OCI-LY3 (cell line): ENCODE data around the gene RFX2.

Experiments used
- H2AFZ ChIP-seq: fragments of 200-600, 300-600 bp; shearing (Covaris generic); 2 replicates; pipeline ENCODE4 v1.6.0; 2014; ENCODE audit warnings: antibody characterized with exemption, low read depth, low read length
- H3K27ac ChIP-seq: fragments of 200-600, 300-600 bp; sonication (generic); 2 replicates; pipeline ENCODE4 v1.5.1; 2014; ENCODE audit warnings: mild to moderate bottlenecking, low read length, moderate library complexity, mixed read lengths
- H3K27me3 ChIP-seq: fragments of 200-600, 300-600 bp; sonication (generic); 2 replicates; pipeline ENCODE4 v1.6.1; 2014; ENCODE audit warnings: low read depth, low read length, mixed read lengths
- H3K36me3 ChIP-seq: fragments of 200-600, 300-600 bp; sonication (generic); replicated peaks from 2 replicates; pipeline ENCODE3; 2014; ENCODE audit warnings: low read depth, low read length, mixed read lengths
- H3K4me1 ChIP-seq: fragments of 300-600, 200-600 bp; sonication (generic); 2 replicates; pipeline ENCODE4 v1.6.1; 2014; ENCODE audit warnings: low read length, mixed read lengths
- H3K4me2 ChIP-seq: fragments of 200-600, 300-600 bp; sonication (generic); 2 replicates; pipeline ENCODE4 v1.6.1; 2014; ENCODE audit warnings: low read length, mixed read lengths
- H3K4me3 ChIP-seq: fragments of 300-600, 200-600 bp; sonication (generic); 2 replicates; pipeline ENCODE4 v1.5.1; 2014; ENCODE audit warnings: antibody characterized with exemption, mild to moderate bottlenecking, low read length, moderate library complexity
- H3K79me2 ChIP-seq: fragments of 300-600, 200-600 bp; shearing (Covaris generic); 2 replicates; pipeline ENCODE4 v1.6.1; 2014; ENCODE audit warnings: mild to moderate bottlenecking, low read length, mixed read lengths
- H3K9ac ChIP-seq: fragments of 300-600, 200-600 bp; shearing (Covaris generic); 2 replicates; pipeline ENCODE4 v1.6.0; 2014; ENCODE audit warnings: mild to moderate bottlenecking, low read length, moderate library complexity
- H3K9me3 ChIP-seq: fragments of 200-600, 300-600 bp; shearing (Covaris generic); 2 replicates; pipeline ENCODE4 v1.6.1; 2014; ENCODE audit warnings: low read length, mixed read lengths; ENCODE audit not compliant: insufficient read depth
- H4K20me1 ChIP-seq: fragments of 200-600, 300-600 bp; sonication (generic); 2 replicates; pipeline ENCODE4 v1.6.1; 2016; ENCODE audit warnings: low read length, mixed read lengths; ENCODE audit not compliant: insufficient read depth
- EZH2phosphoT487 ChIP-seq: fragments of 200-600 bp; shearing (Covaris generic); IDR thresholded peaks from 2 replicates; pipeline ENCODE4 v1.6.1; 2018; ENCODE audit warnings: antibody characterized with exemption, mixed run types, low read depth
- TF ChIP-seq, protein P1 (sequence below): fragments of 200-600, 300-600 bp; sonication (generic); IDR thresholded peaks from 2 replicates; pipeline ENCODE4 v1.5.1; 2014; ENCODE audit warnings: antibody characterized with exemption, low read length, low read depth

The RFX2 gene

DNA sequence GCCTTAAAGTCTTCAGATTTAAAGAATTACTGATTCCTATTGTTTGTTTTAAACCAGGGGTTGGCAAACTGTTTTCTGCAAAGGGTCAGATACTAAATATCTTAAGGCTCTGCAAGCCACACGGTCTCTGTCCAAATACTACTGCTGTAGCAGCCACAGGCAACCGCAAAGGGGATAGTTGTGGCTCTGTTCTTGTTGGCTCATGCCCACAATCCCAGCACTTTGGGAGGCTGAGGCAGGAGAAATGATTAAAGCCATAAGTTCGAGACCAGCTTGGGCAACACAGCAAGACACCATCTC is 154.7 kb downstream of the RFX2 start:
- Histone ChIP-seq H3K27ac (no peak overlapping the region), H3K9me3 (no peaks in the 10 kb centered on the region), H3K4me1 (peaks cover 36% of the 10 kb centered on the region), H3K4me3 (no peak overlapping the region), H2AFZ (no peak overlapping the region), H3K27me3 (no peaks in the 10 kb centered on the region), H3K9ac (no peak overlapping the region), H3K79me2 (peaks cover 100% of the 10 kb centered on the region), H3K36me3 (peaks cover 25% of the 10 kb centered on the region), H3K4me2 (no peak overlapping the region), H4K20me1 (peaks cover 98% of the 10 kb centered on the region)
- TF ChIP-seq EZH2phosphoT487 = no peak
- TF ChIP-seq, protein P1, sequence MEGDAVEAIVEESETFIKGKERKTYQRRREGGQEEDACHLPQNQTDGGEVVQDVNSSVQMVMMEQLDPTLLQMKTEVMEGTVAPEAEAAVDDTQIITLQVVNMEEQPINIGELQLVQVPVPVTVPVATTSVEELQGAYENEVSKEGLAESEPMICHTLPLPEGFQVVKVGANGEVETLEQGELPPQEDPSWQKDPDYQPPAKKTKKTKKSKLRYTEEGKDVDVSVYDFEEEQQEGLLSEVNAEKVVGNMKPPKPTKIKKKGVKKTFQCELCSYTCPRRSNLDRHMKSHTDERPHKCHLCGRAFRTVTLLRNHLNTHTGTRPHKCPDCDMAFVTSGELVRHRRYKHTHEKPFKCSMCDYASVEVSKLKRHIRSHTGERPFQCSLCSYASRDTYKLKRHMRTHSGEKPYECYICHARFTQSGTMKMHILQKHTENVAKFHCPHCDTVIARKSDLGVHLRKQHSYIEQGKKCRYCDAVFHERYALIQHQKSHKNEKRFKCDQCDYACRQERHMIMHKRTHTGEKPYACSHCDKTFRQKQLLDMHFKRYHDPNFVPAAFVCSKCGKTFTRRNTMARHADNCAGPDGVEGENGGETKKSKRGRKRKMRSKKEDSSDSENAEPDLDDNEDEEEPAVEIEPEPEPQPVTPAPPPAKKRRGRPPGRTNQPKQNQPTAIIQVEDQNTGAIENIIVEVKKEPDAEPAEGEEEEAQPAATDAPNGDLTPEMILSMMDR = no peak

DNA sequence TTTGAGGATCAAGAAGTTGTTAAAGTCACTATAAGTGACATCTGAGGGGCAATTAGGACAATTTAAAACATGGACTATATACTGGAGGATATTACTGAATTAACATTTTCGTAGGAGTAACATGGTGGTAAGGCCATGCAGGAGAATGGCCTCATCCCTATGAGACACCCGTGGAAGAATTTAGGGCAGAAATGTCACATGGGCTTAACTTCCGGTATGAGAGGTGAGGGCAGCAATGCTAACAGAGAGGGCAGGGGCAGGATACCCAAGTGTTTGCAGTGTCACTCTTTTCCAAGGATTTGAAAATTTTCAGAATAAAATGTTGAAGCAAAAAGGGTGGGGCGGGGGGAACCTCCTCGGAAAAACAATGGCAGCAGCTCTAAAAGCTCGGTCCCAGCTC is 156.0 kb downstream of the RFX2 start:
- Histone ChIP-seq H3K4me2 (no peak overlapping the region), H2AFZ (no peak overlapping the region), H3K27ac (no peak overlapping the region), H4K20me1 (peaks cover 97% of the 10 kb centered on the region), H3K36me3 (peaks cover 33% of the 10 kb centered on the region), H3K9me3 (no peaks in the 10 kb centered on the region), H3K9ac (no peak overlapping the region), H3K27me3 (no peaks in the 10 kb centered on the region), H3K4me1 (peaks cover 49% of the 10 kb centered on the region), H3K79me2 (peaks cover 100% of the 10 kb centered on the region), H3K4me3 (no peak overlapping the region)
- TF ChIP-seq EZH2phosphoT487 = no peak
- TF ChIP-seq, protein P1 = no peak

DNA sequence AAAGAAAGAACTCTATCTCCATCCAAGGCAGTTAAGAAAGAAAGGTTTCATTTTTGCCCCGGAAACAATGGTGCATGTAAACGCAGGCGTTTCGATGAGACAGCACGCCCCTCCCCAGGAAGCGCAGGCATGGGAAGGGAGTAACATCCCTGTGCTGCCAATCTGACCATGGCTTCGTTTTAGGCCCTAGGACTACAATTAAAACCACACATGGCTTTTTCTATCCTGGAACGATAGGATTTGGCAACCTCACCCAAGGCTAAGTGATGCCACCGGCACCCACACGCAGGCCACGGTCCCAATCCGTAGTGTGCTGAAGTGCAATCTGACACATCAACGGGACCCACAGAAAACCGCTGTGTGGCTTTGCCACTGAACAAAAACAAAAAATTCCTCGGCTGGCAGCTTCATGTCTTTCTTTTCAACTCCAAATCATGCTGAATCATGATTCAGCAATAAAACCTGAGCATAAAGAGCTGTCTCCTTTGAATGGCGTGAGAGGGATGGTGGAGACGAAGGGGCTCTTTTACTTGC is 156.6 kb downstream of the RFX2 start:
- Histone ChIP-seq H3K4me3 (no peak overlapping the region), H3K9ac (no peak overlapping the region), H3K27ac (no peak overlapping the region), H3K4me1 (peaks cover 51% of the 10 kb centered on the region), H4K20me1 (peaks cover 97% of the 10 kb centered on the region), H3K9me3 (no peaks in the 10 kb centered on the region), H3K4me2 (no peak overlapping the region), H3K27me3 (no peaks in the 10 kb centered on the region), H2AFZ (no peak overlapping the region), H3K36me3 (peaks cover 39% of the 10 kb centered on the region), H3K79me2 (peaks cover 100% of the 10 kb centered on the region)
- TF ChIP-seq EZH2phosphoT487 = no peak
- TF ChIP-seq, protein P1 = no peak

DNA sequence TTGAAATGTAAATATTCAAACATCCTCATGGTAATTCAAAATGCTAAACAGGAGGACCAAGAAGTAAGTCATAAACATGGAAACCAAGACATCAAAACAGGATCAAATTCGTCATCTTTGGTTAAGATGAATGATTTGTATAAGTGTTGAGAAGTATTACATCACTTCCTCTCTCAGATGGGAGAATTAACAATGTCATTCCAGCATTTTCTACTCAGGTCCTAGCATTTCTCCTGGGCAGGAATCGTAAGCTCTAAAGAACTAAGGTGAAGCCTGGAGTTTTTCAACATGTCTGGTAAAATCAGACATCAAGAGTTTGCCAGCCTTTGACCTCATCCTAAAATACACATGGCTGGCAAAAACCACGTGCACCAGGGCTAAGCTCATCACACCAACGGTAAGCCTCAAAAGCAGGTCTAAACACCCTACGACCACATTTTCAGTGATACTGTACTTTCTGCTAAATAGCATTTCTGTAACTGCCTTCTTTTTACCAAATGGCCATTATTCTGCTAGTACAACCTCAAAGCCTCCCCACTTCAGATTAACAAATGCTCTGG is 157.2 kb downstream of the RFX2 start:
- Histone ChIP-seq H3K9me3 (no peaks in the 10 kb centered on the region), H4K20me1 (peaks cover 95% of the 10 kb centered on the region), H3K4me3 (no peak overlapping the region), H3K27me3 (no peaks in the 10 kb centered on the region), H3K36me3 (peaks cover 43% of the 10 kb centered on the region), H2AFZ (no peak overlapping the region), H3K9ac (no peak overlapping the region), H3K4me2 (peak overlapping the region; percentile 27), H3K27ac (0 out of 2 replicates have a peak overlapping the region, but pooled peaks have one; percentile 57), H3K79me2 (peaks cover 100% of the 10 kb centered on the region), H3K4me1 (peaks cover 51% of the 10 kb centered on the region)
- TF ChIP-seq, protein P1 = no peak
- TF ChIP-seq EZH2phosphoT487 = no peak
